Stimulated activated CD8-positive, alpha-beta memory T cell treated with anti-CD3 and anti-CD28 coated beads, Interleukin-7, amount 100 ng/mL, for 1 hour (primary cell): Measurements from ENCODE around the gene LRP11.
A peak's percentile ranks its signal among the peaks of the same experiment; 100 is the strongest.
"Not testable (repeated sequence)": the region's sequence is repeated elsewhere in the genome, so short reads cannot be mapped to it uniquely, and the experiment has no call there.

ENCODE experiments used
- DNase-seq, 2 donors: peaks; one replicate each; pipeline ENCODE4 v3.0.0-alpha.2; 2020; ENCODE audit warnings: low read depth in 2 of 2

Gene LRP11

DNA sequence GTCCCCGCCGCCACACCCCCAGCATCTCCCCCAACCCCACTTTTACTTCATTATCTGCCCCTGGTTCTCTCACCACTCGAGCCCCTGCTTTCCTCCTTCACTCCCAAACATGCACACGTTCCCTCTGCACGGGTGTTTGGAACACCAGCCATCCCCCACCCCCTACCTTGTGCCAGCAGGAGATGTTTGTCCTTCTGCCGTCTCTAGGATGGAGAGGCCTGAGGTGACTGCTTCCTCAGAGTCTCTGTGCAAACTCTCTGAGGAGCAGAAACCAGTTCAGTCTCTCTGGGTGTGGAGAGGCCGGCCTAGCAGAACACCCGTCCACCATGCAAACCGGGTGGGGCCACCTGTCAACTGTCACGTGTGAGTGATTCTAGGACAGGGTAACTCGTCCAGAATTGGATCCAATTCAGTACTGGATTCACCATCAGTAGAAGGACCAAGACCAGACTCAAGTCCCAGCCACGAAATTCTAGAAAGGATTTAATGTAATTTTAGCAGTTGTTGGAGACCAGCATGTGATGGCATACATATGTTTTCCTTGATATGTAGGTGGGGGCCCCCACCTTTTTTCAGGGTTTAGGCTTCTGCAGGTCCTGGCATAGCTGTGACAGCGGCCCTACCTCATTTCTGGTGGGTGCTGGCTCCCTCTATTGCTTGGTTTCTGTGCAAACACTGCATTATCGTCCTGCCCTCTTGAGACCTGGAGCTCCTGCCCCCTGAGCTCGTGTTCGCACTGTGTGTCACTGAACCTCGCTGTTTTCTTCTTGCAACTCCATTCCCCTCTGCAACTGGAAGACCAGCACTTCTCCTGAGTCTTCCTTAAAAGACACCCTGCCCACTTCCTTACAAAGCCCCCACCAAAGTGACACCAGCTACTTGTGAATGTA lies 33.9 kb upstream of the LRP11 start, which contains the start of gene RAET1E:
RAET1E (minus strand) TSS at position 259 of the 890 bp plus-strand sequence. CDS start 7,212 bp downstream, outside the sequence.
- DNase-seq: no peak

DNA sequence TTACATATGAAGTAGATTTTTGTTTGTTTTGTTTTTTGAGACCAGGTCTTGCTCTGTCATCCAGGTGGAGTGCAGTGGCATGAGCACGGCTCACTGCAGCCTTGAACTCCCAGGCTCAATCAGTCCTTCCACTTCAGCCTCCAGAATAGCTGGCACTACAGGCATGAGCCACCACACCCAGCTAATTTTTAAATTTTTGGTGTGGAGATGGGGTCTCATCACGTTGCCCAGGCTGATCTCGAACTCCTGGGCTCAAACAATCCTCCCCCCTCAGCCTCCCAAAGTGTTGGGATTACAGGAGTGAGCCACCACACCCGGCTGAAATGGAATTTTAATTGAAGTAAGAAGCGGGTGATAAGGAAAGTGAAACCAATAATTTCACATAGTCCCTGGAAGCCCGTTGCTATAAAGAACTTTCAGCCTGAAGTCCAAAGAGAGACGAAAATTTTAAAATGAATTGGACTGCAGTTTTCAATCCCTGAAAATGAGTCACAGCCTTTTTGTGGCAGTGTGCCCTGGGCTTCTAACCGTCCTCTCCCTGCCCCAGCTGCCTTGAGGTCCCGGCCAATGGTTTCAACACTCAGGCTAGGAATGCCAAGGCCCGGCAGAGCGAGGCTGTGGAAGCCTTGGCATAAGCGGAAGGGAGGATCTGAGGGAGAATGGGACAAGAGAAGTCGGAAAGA lies 33.0 kb upstream of the LRP11 start:
- no peak for DNase-seq

DNA sequence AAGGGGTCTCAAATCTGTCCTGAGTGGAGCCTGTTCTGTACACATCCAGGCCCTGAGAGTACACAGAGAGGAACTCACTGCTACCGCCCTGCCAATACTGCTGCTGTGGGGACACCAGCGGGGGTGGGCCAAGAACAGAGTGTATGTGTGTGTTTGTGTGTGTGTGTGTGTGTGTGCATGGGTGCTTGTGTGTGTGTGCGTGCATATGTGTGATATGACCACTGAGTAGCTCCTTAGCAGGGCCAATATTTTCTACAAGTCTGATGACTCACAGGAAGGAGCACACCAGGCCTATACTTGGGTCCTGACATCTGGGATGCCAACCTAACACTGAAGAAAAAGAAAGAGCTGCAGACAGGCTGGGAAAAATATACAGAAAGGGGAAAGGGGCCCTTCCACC lies 32.3 kb upstream of the LRP11 start:
- no peak for DNase-seq

DNA sequence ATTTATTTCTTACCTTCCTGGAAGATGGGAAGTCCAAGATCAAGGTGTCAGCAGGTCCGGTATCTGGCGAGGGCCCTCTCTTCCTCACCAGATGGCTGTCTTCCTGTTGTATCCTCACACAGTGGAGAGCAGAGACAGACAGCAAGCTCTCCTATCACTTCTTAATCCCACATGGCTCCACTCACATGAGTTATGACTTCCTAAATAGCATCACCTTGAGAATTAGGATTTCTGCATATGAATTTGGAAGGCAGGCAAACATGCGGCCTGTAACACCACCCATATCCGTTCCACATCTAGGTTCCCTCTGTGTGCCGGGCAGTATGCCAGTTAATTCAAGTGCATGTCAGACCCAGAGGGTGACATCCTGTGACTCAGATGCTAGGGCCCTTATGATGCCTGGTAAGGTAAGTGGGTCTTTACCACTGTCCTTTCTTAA lies 31.7 kb upstream of the LRP11 start:
- DNase-seq: peak in 1 of 2 donors; percentile 2

DNA sequence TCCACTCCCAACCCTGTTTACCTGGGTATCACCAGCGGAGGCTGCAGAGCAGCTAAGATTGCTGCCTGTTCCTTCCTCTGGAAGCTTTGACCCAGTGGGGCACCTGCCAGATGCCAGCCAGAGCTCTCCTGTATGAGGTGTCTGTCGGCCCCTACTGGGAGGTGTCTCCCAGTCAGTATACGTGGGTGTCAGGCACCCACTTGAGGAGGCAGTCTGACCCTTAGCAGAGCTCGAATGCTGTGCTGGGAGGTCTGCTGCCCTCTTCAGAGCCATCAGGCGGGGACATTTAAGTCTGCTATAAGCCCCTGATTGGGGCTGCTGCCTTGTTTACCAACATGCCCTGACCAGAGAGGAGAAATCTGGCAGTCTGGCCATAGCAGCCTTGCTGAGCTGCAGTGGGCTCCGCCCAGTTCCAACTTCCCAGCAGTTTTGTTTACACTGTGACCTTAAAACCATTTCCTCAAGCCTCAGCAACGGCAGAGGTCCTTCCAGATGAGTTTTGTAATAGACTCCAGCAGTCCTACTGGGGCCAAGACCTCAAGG lies 31.0 kb upstream of the LRP11 start:
- no peak for DNase-seq

DNA sequence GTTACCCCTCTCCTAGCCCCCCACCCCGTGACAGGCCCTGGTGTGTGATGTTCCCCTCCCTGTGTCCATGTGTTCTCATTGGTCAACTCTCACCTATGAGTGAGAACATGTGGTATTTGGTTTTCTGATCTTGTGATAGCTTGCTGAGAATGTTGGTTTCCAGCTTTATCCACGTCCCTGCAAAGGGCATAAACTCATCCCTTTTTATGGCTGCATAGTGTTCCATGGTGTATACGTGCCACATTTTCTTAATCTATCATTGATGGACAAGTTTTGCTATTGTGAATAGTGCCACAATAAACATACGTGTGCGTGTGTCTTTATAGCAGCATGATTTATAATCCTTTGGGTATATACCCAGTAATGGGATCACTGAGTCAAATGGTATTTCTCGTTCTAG lies 27.7 kb upstream of the LRP11 start:
- not testable (repeated sequence) for DNase-seq

DNA sequence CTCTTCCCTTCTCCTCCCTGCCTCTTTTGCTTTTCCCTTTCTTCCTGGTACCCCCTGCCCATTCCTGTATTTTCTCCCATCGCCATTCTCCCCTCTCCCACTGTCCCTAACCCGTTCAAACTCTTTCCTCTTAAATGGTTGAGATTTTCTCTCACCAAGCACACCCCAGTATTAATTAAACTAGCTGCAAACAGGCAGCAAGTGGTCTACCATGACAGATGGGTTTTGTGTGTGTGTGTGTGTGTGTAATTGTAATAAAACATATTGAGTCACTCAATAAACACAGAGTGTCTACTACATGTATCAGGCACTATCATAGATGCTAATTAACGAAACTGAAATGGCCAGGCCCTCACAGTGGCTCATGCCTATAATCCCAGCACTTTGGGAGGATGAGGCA lies 27.1 kb upstream of the LRP11 start:
- DNase-seq: no peak

DNA sequence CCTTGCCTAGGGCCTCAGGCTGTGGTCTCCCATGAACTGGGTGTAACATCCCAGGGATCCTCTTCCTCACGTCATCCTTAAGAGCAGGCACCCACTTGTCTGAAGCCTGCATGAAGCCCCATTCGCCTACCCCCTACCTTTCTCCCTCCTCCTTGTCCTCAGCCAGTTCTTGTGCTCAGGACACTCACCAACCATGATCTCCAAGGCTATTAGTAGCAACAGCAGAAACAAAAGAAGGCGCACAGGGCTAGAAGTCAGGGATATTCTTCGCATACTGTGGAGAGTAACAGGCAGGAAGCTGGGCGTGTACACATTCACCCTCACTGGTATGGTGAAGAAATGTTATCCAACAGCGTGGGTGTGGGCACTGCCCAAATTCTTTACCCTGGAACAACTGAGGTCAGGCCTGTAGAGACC lies 26.5 kb upstream of the LRP11 start:
- DNase-seq: no peak

DNA sequence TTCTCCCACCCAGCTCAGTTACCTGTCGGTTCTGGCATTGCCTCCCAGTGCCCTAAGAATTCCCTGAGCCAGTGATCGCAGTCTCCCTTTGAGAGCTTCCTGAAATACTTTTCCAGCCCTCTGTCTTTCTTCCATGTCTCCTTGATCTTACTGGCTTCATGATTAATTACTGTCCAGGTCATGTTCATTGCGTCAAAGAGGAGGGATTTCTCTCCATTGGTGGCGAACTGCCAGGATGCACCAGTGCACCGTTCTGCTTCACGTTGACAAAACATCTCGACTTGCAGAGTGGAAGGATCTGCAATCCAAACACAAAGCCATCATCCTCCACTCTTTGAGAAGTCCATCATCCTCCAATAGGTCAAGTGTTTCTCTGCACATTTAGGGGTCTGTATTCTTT lies 25.2 kb upstream of the LRP11 start:
- DNase-seq: no peak

DNA sequence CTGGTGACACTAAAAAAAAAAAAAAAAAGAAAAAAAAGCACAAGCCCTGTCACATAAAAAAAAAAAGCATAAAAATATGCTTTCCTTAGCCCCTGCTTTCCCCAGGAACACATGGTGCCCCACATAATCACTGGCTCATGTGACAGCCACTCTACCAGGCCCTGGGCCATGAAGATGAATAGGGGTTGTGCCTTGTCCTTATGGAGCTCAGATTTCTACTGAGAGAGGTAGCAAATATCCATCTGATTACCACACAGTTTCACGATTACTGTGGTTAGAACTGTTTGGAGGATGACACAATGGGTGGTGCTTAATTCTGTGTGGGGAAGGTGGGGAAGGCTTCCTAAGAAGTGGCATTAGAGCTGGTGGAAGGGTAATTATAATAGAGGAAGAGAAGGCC lies 24.5 kb upstream of the LRP11 start:
- DNase-seq: no peak

DNA sequence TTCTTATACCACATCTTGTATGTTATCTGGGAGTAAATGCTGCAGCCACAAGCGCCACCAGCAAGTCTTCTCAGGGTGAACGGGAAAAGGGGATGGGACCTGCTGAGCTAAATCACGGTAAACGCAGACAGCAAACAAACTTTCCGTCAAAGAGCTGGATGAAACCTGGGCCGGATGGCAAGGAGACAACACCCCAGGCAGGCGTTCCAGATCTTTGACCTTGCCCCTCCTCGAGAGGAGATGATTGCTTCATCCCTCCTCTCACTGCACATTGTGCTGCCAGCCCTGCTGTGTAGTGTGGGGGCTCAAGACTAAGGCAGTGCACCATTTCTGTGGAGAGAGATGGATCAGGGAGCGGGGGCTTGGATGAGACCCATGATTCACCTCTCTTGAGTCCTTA lies 23.9 kb upstream of the LRP11 start:
- no peak for DNase-seq

DNA sequence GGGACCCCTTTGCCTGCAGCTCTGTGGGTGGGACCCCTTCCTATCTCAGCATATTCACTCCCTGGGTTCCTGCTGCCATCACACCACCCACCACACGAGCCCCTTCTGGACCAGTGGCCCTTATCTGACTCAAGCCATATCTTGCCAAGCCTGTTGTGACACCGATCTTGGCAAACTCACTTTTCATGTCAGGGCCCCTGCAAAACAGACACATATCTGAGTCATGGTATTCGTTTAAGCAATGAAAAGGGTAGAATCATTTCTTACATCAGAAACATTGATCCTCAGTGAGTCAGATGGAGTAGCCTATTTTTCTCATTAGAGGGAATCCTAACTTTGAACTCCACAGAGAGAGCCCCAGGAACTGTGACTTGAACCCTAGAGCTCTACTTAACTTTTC lies 23.2 kb upstream of the LRP11 start:
- no peak for DNase-seq

DNA sequence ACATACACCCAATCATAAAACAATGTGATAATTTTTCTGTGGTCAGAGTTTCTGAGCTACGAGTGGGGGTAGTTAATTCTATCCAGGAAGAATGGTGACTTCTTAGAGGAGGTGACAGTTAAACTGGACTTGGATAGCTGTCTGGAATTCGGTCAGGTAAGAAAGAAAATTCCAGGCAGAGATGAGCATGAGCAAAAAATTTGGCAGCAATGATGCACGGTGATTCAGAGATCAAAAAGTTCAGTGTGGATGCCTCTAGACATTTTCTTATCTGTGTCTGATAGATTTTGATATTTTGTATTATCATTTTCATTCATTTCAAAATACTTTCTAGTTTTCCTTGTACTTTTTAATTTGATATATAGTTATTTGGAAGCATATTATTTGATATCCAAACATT lies 21.7 kb upstream of the LRP11 start:
- DNase-seq: no peak

DNA sequence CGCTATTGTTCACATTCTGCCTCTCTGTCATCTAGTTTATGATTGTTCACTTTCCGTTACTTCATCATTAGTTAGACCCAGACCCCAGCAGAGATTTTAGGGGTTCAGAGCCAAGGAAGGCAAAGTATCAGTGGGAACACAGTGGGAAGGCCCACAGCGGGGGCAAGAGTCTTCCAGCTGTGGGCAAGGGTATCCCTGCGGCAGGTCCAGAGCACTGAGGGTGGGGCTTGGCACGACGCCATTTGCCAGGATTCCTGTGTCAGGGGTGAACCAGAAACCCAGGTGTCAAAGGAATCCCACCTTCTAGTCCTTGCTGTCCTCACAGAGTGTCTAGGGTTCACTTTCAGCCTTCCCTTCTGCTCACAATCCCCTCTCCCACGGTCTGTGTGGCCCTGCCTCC lies 20.5 kb upstream of the LRP11 start:
- no peak for DNase-seq

DNA sequence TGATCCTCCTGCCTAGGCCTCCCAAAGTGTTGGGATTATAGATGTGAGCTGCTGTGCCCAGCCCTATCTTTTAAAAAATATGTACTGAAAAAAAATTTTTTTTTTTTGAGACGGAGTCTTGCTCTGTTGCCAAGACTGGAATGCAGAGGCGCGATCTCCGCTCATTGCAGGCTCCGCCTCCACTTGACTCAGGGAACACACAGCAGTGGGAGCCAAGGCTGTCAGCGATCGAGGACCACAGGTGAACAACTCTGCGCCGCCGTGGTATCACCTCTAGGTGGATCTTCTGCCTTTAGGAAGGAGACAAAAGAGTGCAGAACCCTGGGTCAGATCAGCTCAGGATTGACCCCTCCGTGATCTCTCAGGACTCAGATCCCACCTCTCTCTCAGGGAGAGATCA lies 20.1 kb upstream of the LRP11 start:
- no peak for DNase-seq

DNA sequence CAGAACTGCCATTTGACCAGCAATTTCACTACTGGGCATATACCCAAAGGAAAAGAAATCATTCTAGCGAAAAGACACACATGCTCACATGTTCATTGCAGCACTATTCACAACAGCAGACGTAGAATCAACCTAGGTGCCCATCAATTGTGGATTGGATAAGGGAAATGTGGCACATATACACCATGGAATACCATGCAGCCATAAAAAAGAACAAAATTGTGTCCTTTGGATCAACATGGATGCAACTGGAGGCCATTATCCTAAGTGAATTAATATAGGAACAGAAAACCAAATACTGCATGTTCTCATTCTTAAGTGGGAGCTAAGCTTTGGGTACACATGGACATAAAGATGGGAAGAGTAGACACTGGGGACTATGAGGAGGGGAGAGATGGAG lies 17.7 kb upstream of the LRP11 start:
- no peak for DNase-seq

DNA sequence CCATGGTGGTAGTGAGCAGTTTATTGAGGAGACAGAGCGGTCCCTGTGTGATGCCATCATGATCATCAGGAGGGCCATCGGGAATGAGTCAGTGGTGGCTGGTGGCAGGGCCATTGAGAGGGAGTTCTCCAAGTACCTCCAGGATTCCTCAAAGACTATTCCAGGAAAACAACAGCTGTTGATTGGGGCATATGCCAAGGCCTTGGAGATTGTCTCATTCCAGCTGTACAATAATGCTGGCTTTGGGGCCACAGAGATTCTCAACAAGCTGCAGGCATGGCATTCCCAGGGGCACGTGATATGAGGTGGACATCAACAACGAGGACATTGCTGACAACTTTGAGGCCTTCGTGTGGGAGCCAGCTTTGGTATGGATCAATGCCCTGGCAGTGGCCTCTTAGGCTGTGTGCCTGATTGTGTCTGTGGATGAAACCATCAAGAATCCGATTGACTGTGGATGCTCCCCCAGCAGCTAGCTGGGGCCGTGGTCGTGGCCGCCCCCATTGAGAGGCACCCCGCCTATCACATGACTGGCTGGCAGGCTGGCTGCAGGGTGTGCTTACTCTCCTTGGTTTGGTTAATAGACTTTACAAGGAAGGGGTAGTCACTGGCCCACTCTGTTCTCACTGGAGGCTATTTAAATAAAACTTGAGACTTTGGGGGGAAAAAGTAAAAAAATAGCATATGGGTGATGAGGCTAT lies 17.1 kb upstream of the LRP11 start:
- no peak for DNase-seq

DNA sequence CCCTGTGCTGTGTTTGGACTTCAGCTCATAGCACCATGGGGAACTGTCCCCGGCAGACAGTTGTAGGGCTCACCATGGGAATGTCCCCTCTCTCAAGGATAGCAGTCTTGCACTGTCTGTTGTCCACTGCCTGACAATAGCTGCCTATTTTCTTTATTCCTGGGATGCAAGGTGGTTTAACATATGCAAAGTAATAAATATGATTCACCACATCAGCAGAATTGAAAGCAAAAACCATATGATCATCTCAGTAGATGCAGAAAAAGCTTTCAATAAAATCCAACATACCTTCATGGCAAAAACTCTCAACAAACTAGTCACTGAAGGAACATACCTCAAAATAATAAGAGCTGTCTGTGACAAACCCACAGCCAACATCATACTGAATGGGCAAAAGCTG lies 13.5 kb upstream of the LRP11 start:
- no peak for DNase-seq

DNA sequence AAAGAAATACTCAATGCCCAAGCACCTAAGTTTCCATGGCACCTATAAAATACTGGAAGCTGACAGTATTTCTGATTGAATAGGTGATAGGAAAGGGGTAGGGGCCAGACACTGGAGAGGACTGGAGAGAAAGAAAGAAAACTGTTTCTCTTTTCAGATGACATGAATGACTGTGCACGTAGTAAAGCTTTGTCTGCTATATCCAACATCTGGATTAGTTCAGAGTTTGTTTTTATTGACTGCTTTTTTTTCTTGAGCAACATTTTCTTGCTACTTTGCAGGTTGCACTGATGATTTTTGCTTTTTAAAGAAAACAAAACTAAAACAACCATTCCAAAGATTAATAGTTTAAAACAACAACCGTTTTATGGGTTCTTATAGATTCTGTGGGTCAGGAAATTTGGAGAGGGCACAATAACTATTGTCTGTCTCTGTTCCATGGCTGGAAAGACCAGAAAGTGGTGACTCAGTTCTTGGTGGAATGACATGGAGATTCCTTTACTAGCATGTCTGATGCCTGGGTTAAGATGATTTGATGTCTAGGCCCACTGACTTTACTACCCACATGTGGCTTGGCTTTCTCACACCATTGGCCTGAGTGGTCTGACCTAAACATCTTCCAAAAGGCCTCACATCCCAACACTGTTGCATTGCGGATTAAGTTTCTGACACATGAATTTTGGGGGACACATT lies 12.2 kb upstream of the LRP11 start:
- DNase-seq: no peak

DNA sequence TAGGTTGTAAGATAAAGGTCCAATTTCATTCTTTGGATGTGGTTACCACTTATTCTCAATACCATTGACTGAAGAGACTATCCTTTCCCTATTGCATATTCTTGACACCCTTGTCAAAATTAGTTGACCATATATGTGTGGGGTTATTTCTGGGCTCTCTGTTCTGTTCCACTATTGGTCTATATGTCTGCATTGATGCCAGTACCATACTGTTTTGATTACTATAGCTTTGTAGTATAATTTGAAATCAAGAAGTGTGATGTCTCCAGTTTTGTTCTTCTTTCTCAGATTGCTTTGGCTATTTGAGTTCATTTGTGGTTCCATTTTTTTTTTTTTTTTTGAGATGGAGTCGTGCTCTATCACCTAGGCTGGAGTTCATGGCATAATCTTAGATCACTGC lies 8.1 kb upstream of the LRP11 start:
- DNase-seq: no peak

DNA sequence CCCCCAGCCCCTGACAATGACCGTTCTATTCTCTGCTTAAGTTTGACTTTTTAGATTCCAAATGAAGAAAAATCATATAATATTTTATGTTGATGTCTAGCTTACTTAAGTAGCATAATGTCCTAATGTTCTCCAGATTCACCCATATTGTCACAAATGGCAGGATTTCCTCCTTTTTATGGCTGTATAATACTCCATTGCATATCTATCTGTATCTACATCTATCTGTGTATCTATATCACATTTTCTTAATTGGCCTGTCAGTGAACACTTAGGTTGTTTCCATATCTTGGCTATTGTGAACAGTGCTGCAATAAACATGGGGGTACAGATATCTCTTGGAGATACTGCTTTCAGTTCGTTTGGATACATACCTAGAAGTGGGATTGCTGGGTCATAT lies 7.0 kb upstream of the LRP11 start:
- no peak for DNase-seq
